GM12891 (cell line): ENCODE data around the gene ATP11A.

ENCODE experiments used
- POLR2A ChIP-seq: IDR thresholded peaks from 2 replicates; pipeline ENCODE4 v1.6.1; 2011; ENCODE audit warnings: low read depth, low read length, control low read depth
- POLR2AphosphoS5 ChIP-seq: IDR thresholded peaks from 2 replicates; pipeline ENCODE4 v1.6.1; 2011; ENCODE audit warnings: low read depth, low read length, control low read depth
- POU2F2 ChIP-seq: IDR thresholded peaks from 2 replicates; pipeline ENCODE4 v1.6.1; 2011; ENCODE audit warnings: low read depth, mild to moderate bottlenecking, control low read depth, low read length, moderate library complexity
- TAF1 ChIP-seq: IDR thresholded peaks from 2 replicates; pipeline ENCODE4 v1.6.1; 2011; ENCODE audit warnings: low read depth, low read length, control low read depth

DNA sequence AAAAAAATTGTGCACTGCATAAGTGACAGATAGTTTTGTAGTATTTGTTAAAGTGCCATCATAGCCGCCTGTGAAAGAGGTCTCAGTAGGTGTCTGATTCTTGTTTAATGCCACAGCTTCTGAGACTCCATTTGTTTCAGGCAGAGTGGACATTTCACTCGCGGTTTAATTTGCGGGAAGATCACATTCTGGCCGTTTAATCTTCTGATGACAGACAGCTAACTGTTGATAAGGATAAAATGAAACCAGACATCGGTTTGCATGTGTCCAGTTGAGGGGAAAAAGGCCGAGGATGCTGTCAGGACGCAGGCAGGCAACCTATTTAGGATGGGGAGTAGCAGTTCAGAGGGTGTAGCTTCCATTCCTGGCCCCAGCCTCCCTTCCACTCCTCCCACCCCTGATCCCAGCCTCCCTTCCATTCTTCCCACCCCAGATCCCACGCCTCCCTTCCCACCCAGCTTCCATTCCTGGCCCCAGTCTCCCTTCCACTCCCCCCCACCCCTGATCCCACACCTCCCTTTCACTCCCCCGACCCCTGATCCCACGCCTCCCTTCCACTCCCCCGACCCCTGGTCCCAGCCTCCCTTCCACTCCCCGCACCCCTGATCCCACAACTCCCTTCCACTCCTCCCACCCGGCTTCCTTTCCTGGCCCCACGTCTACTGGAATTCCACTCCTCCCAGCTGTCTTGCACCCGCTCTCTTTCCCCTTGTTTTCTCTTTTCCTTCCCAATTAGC, 23.8 kb downstream of the ATP11A start:
- TF ChIP-seq POLR2AphosphoS5 (no peak), POLR2A (no peak), TAF1 (no peak), POU2F2 (no peak)
